ENCODE measurements around the gene IQCK. TPM values are rescaled to one million over a fixed set of nuclear protein-coding genes. Genes with fewer than 3 reads are reported as not detected.

The IQCK gene
- total and polyA plus RNA-seq, 2 experiments from 2014 or later: 7.2 to 11.8 TPM

DNA sequence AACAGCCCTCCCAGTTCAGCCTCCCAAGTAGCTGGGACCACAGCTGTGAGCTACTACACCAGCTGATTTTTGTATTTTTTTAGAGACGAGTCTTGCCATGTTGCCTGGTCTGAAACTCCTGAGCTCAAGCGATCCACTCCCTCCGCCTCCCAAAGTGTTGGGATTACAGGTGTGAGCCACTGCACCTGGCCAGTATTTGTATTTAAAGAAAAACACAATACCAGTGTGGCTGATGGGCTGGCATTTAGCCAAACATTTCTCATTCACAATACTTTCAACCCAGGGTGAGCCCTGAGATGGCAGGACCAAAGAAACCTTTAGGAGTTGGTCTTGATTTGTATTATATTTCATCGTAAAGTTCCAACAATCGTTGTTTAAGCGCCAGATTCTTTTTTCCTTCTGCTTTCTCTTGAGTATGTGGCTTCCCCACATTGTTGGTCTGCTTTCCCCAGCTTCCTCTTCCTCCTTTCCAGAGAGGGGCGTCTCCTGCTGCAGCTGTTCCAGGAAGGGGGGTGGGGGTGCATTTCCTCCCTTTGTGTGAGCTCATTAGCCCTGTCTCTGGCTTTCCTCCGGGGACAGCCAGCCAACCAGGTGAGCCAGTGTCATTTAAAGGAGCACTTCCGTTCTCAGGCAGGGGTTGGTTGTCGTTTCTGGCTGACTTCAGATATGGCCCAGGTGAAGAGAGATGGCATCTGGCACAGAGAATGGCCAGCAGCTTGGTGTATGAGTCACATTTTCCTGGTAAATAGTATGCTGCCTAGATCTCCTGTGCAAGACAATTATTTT lies 86.7 kb downstream of the IQCK start:
- H3K79me2 ChIP-seq: no peaks in the 10 kb centered on the region
- no peaks in the 10 kb centered on the region for H3K27me3 ChIP-seq
- H3K4me2 ChIP-seq: no peak overlapping the region
- no peaks in the 10 kb centered on the region for H4K20me1 ChIP-seq (ENCODE audit: insufficient read depth, poor library complexity, severe bottlenecking)
- no peak overlapping the region for H3K27ac ChIP-seq
- no peaks in the 10 kb centered on the region for H3K36me3 ChIP-seq (replicated peaks; ENCODE audit: insufficient read depth, low read depth)
- H3K9me2 ChIP-seq (replicated peaks; ENCODE audit: insufficient read depth): no peaks in the 10 kb centered on the region
- peaks cover 15% of the 10 kb centered on the region for H3K4me1 ChIP-seq (ENCODE audit: insufficient read depth)
- TF ChIP-seq EZH2 (IDR thresholded peaks at IDR 0.05; ENCODE audit: borderline replicate concordance) (no peak), EZH2phosphoT487 (IDR thresholded peaks at IDR 0.05; ENCODE audit: low read depth, severe bottlenecking, unreplicated experiment) (no peak)
- TF ChIP-seq, protein P1, sequence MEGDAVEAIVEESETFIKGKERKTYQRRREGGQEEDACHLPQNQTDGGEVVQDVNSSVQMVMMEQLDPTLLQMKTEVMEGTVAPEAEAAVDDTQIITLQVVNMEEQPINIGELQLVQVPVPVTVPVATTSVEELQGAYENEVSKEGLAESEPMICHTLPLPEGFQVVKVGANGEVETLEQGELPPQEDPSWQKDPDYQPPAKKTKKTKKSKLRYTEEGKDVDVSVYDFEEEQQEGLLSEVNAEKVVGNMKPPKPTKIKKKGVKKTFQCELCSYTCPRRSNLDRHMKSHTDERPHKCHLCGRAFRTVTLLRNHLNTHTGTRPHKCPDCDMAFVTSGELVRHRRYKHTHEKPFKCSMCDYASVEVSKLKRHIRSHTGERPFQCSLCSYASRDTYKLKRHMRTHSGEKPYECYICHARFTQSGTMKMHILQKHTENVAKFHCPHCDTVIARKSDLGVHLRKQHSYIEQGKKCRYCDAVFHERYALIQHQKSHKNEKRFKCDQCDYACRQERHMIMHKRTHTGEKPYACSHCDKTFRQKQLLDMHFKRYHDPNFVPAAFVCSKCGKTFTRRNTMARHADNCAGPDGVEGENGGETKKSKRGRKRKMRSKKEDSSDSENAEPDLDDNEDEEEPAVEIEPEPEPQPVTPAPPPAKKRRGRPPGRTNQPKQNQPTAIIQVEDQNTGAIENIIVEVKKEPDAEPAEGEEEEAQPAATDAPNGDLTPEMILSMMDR (IDR thresholded peaks at IDR 0.05; ENCODE audit: poor library complexity): no peak
- DNase-seq (ENCODE audit: low spot score): no peak
- no peaks in the 10 kb centered on the region for H3K9me3 ChIP-seq (ENCODE audit: low read depth)
- no peak overlapping the region for H3K4me3 ChIP-seq
- WGBS (ENCODE audit: low lambda C conversion rate, missing lambda C conversion rate): 73% methylated on average over 10 of the region's 10 CpGs
- no peak overlapping the region for H2AFZ ChIP-seq

DNA sequence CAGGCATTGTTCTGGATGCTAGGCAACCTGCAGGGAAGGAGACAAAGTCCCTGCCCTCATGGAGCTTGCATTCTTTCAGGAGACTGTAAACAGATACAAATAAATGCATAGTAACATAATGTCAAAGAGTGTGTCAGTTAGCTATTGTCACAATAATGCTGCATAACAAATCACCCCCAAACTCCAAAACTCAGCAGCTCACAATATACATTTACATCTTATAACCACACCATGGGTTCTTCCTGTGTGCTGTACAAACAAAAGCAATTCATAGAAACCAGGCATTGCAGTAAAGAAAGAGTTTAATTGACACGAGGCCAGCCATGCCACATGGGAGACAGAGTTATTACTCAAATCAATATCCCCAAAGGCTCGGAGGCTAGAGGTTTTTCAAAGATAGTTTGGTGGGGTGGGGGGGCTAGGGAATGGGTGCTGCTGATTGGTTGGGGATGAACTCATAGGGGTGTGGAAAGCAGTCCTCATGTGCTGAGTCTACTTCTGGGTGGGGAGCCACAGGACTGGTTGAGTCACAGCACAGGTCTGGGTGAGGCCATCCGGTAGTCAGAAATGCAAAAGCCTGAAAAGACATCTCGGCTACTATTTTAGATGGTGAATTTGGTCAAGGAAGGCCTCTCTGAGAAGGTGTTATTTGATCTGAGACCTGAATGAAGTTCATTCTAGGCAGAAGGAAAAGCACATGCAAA lies 87.5 kb downstream of the IQCK start:
- no peak overlapping the region for H3K27ac ChIP-seq
- TF ChIP-seq, protein P1 (IDR thresholded peaks at IDR 0.05; ENCODE audit: poor library complexity): no peak
- TF ChIP-seq EZH2 (IDR thresholded peaks at IDR 0.05; ENCODE audit: borderline replicate concordance): no peak
- no peak for TF ChIP-seq EZH2phosphoT487 (IDR thresholded peaks at IDR 0.05; ENCODE audit: low read depth, severe bottlenecking, unreplicated experiment)
- no peak overlapping the region for H2AFZ ChIP-seq

DNA sequence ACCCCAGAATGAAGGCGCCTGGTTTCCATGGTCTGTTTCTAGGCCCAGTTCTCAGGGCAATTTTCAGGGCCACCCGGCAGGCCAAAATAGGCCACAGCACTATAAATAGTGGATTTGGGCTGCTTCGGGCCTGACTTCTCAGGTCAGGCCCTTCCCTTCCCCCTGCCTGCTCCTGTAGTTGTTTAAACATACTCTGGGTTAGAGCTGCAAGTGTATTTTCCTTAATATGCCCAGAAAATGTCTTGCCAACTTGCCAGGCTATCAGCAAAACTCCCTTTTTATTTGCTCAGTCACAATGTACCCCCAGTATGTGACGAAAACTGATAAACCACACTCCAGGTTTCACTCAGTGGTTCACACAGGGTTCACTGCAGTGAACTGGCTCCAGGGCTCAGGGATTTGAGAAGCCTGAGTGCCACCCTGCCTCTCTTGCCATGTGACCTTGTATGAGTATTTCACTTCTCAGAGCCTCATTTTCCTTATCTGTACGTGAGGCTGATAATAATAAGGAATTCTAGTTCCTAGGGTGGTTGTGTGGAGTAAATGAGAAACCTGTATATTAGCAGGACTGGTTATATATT lies 90.1 kb downstream of the IQCK start:
- peak; percentile 66 for DNase-seq (ENCODE audit: low spot score)
- Histone ChIP-seq H3K4me3 (no peak overlapping the region), H3K27ac (peak overlapping the region; percentile 87), H3K36me3 (replicated peaks; ENCODE audit: insufficient read depth, low read depth) (no peaks in the 10 kb centered on the region), H3K27me3 (no peaks in the 10 kb centered on the region), H3K79me2 (no peaks in the 10 kb centered on the region), H2AFZ (no peak overlapping the region), H4K20me1 (ENCODE audit: insufficient read depth, poor library complexity, severe bottlenecking) (no peaks in the 10 kb centered on the region), H3K9me3 (ENCODE audit: low read depth) (no peaks in the 10 kb centered on the region), H3K4me1 (ENCODE audit: insufficient read depth) (peaks cover 16% of the 10 kb centered on the region), H3K4me2 (no peak overlapping the region), H3K9me2 (replicated peaks; ENCODE audit: insufficient read depth) (no peaks in the 10 kb centered on the region)
- WGBS (ENCODE audit: low lambda C conversion rate, missing lambda C conversion rate): 77% methylated on average over 5 of the region's 5 CpGs
- TF ChIP-seq EZH2phosphoT487 (IDR thresholded peaks at IDR 0.05; ENCODE audit: low read depth, severe bottlenecking, unreplicated experiment): no peak
- TF ChIP-seq, protein P1 (IDR thresholded peaks at IDR 0.05; ENCODE audit: poor library complexity): no peak
- no peak for TF ChIP-seq EZH2 (IDR thresholded peaks at IDR 0.05; ENCODE audit: borderline replicate concordance)

More for the DNA sequence above, 87.5 kb downstream of the IQCK start:
- Histone ChIP-seq H3K9me2 (replicated peaks; ENCODE audit: insufficient read depth) (no peaks in the 10 kb centered on the region), H3K79me2 (no peaks in the 10 kb centered on the region), H3K4me3 (no peak overlapping the region), H3K27me3 (no peaks in the 10 kb centered on the region), H3K36me3 (replicated peaks; ENCODE audit: insufficient read depth, low read depth) (no peaks in the 10 kb centered on the region), H3K9me3 (ENCODE audit: low read depth) (no peaks in the 10 kb centered on the region), H3K4me2 (no peak overlapping the region), H4K20me1 (ENCODE audit: insufficient read depth, poor library complexity, severe bottlenecking) (no peaks in the 10 kb centered on the region), H3K4me1 (ENCODE audit: insufficient read depth) (peaks cover 16% of the 10 kb centered on the region)
- 97% methylated on average over 4 of the region's 4 CpGs for WGBS (ENCODE audit: low lambda C conversion rate, missing lambda C conversion rate)
- DNase-seq (ENCODE audit: low spot score): no peak

Measured in hepatocyte (in vitro differentiated cells).